EH (cell line): ENCODE results near the gene PNMA1.

ENCODE experiments used
- DNase-seq: peaks from one replicate; pipeline ENCODE4 v3.0.0-alpha.2; 2015; ENCODE audit warnings: low read depth

PNMA1 gene

GRCh38 chr14:73750531-73750901, 36.3 kb upstream of the PNMA1 start:
- no peak for DNase-seq

GRCh38 chr14:73749706-73750530, 35.7 kb upstream of the PNMA1 start:
- DNase-seq: no peak

GRCh38 chr14:73748858-73749357, 34.7 kb upstream of the PNMA1 start:
- DNase-seq: no peak

GRCh38 chr14:73747379-73748211, 33.4 kb upstream of the PNMA1 start:
- no peak for DNase-seq

GRCh38 chr14:73746520-73747378, 32.6 kb upstream of the PNMA1 start:
- DNase-seq: no peak

- DNase-seq: no peak
These were observed 31.7 kb upstream of the PNMA1 start for GRCh38 chr14:73745571-73746519.

- no peak for DNase-seq
These were observed 30.8 kb upstream of the PNMA1 start for GRCh38 chr14:73744874-73745529.

GRCh38 chr14:73744175-73744867, 30.1 kb upstream of the PNMA1 start:
- DNase-seq: no peak

- DNase-seq: peak; percentile 46
These were observed 29.3 kb upstream of the PNMA1 start for GRCh38 chr14:73743431-73743931.

- no peak for DNase-seq
These were observed 28.5 kb upstream of the PNMA1 start for GRCh38 chr14:73742520-73743238.

- DNase-seq: peak; percentile 44
These were observed 27.8 kb upstream of the PNMA1 start for GRCh38 chr14:73741876-73742519.

- peak; percentile 82 for DNase-seq
These were observed 27.2 kb upstream of the PNMA1 start for GRCh38 chr14:73741386-73741875.

GRCh38 chr14:73740618-73741326, 26.6 kb upstream of the PNMA1 start:
- DNase-seq: no peak

- DNase-seq: no peak
These were observed 25.9 kb upstream of the PNMA1 start for GRCh38 chr14:73739899-73740617.

- no peak for DNase-seq
These were observed 25.2 kb upstream of the PNMA1 start for GRCh38 chr14:73739174-73739898.

- no peak for DNase-seq
These were observed 24.5 kb upstream of the PNMA1 start for GRCh38 chr14:73738518-73739173.
